Measurements from ENCODE around the gene FBXO31. TPM values are rescaled to one million over a fixed set of nuclear protein-coding genes. Genes with fewer than 3 reads are reported as not detected.
A peak's percentile ranks its signal among the peaks of the same experiment; 100 is the strongest.

The FBXO31 gene
- total and polyA plus RNA-seq, 2 donors (not counting 1 experiment from before 2014, with no cell fraction given), result 17.8 to 32.9 TPM

GRCh38 chr16:87391950-87392820 lies 8.6 kb upstream of the FBXO31 start, which contains the start of gene MAP1LC3B:
MAP1LC3B (plus strand) TSS chr16:87392336; CDS start chr16:87392428, 92 bp downstream.
- peaks cover 55% of the 10 kb centered on the region for H3K4me1 Mint-ChIP-seq
- Histone ChIP-seq H3K4me2 (replicated peaks; ENCODE audit: low read depth, low read length, poor library complexity, severe bottlenecking) (peak within 1 kb of the TSS; percentile 87), H3K36me3 (replicated peaks in 1 of 2; ENCODE audit: control extremely low read depth in 1 of 2, control insufficient read depth in 1 of 2, extremely low read depth in 1 of 2, insufficient read depth in 2 of 2, low read length in 1 of 2) (no peaks in the 10 kb centered on the region), H3K27ac (ENCODE audit: low read length in 2 of 2) (peak within 1 kb of the TSS; percentile 83 to 95), H3K9ac (ENCODE audit: low read length) (peak within 1 kb of the TSS; percentile 76), H4K20me1 (ENCODE audit: control insufficient read depth, insufficient read depth, low read length, poor library complexity, severe bottlenecking) (peaks cover 46% of the 10 kb centered on the region), H3K79me2 (ENCODE audit: control insufficient read depth, insufficient read depth, low read length) (peaks cover 46% of the 10 kb centered on the region), H3K9me3 (ENCODE audit: control extremely low read depth in 1 of 3, control insufficient read depth in 2 of 3, insufficient read depth in 1 of 3, low read length in 2 of 3) (no peaks in the 10 kb centered on the region), H3K27me3 (replicated peaks in 1 of 4; ENCODE audit: control extremely low read depth in 1 of 4, control insufficient read depth in 3 of 4, insufficient read depth in 4 of 4, low read length in 3 of 4) (no peaks in the 10 kb centered on the region), H2AFZ (ENCODE audit: insufficient read depth, low read depth, low read length, poor library complexity, severe bottlenecking) (peak within 1 kb of the TSS; percentile 77), H3K4me3 (ENCODE audit: control extremely low read depth in 1 of 5, extremely low read depth in 1 of 5, insufficient read depth in 1 of 5, low read depth in 2 of 5, low read length in 4 of 5) (peak within 1 kb of the TSS; percentile 57 to 79 (median 68)), H3K4me1 (ENCODE audit: control insufficient read depth in 2 of 2, insufficient read depth in 2 of 2, low read length in 2 of 2) (peaks cover 43 to 49% of the 10 kb centered on the region in 2 donors)
- peak within 1 kb of the TSS; percentile 94 for H3K4me3 Mint-ChIP-seq
- TF ChIP-seq CTCF (IDR thresholded peaks at IDR 0.05) (no peak), EZH2 (IDR thresholded peaks at IDR 0.05; ENCODE audit: borderline replicate concordance, insufficient read depth, low read depth, low read length, poor library complexity, severe bottlenecking) (no peak)
- CTCF ChIA-PET, result interaction anchor here (1.1 to 4.2 kb wide), 4 partner anchors 9 to 243 kb away, joined by 4 to 52 read pairs (median 26); partner anchors contain the start of genes C16orf95 and FBXO31
- ATAC-seq (ENCODE audit: low read depth), result peak; percentile 67
- POLR2A ChIA-PET, result interaction anchor here (4.0 kb wide), 1 partner anchor 9 kb away, joined by 23 read pairs; the partner anchor contains the start of gene FBXO31
- H3K27me3 Mint-ChIP-seq, result no peaks in the 10 kb centered on the region
- DNase-seq, result peak; percentile 99
- intact Hi-C loops (cut with micrococcal nuclease), result loop anchor here (1.0 to 2.0 kb wide), 3 partner anchors 9 to 375 kb away; partner anchors contain the start of genes C16orf95 and FBXO31
- peak within 1 kb of the TSS; percentile 96 for H3K27ac Mint-ChIP-seq
- under 1% methylated on average over 113 of the region's 113 CpGs for WGBS (ENCODE audit: insufficient coverage)
- peaks cover under 1% of the 10 kb centered on the region for H3K9me3 Mint-ChIP-seq (ENCODE audit: insufficient read depth)
